Activated CD8-positive, alpha-beta memory T cell treated with anti-CD3 and anti-CD28 coated beads, Interleukin-2, amount 10 ng/mL, durations not matched to agents 7 days and 5 days (primary cell): ENCODE results near the gene SAPCD2. TPM values are rescaled to one million over a fixed set of nuclear protein-coding genes. Genes with fewer than 3 reads are reported as not detected.

Experiments used
- ATAC-seq: fragments of 150-1000 bp; cut with Tn5 transposase; one replicate; pipeline ENCODE4 v1.10.0; 2021; ENCODE audit warnings: moderate library complexity
- CTCF ChIA-PET: fragments of 350-600 bp; sonication (Branson Sonifier 250); formaldehyde crosslinking; loops from one replicate; lab custom pipeline; 2021; ENCODE audit warnings: antibody characterized with exemption; lab: Charles Lee
- DNase-seq: peaks from one replicate; pipeline ENCODE4 v3.0.0-alpha.2; 2020
- H3K27ac Mint-ChIP-seq: one replicate; pipeline ENCODE4 v1.8.0; 2021; ENCODE audit warnings: mild to moderate bottlenecking, mixed read lengths
- H3K27me3 Mint-ChIP-seq: one replicate; pipeline ENCODE4 v1.8.0; 2021; ENCODE audit warnings: mixed read lengths
- H3K36me3 Mint-ChIP-seq: one replicate; pipeline ENCODE4 v1.8.0; 2021; ENCODE audit warnings: mild to moderate bottlenecking, mixed read lengths
- H3K4me1 Mint-ChIP-seq: one replicate; pipeline ENCODE4 v1.8.0; 2021; ENCODE audit warnings: mixed read lengths
- H3K4me3 Mint-ChIP-seq: one replicate; pipeline ENCODE4 v1.8.0; 2021; ENCODE audit warnings: mild to moderate bottlenecking, moderate library complexity, mixed read lengths
- H3K9me3 Mint-ChIP-seq: one replicate; pipeline ENCODE4 v1.8.0; 2022; ENCODE audit warnings: low read depth, mixed read lengths
- total RNA-seq, 2 experiments: library from RNA; stranded (reverse); gene quantifications; one replicate each; pipeline ENCODE4 v1.2.3, GENCODE V29; 2021

Gene SAPCD2
- total RNA-seq, 2 experiments from 2014 or later = 31.9 to 40.1 TPM

DNA sequence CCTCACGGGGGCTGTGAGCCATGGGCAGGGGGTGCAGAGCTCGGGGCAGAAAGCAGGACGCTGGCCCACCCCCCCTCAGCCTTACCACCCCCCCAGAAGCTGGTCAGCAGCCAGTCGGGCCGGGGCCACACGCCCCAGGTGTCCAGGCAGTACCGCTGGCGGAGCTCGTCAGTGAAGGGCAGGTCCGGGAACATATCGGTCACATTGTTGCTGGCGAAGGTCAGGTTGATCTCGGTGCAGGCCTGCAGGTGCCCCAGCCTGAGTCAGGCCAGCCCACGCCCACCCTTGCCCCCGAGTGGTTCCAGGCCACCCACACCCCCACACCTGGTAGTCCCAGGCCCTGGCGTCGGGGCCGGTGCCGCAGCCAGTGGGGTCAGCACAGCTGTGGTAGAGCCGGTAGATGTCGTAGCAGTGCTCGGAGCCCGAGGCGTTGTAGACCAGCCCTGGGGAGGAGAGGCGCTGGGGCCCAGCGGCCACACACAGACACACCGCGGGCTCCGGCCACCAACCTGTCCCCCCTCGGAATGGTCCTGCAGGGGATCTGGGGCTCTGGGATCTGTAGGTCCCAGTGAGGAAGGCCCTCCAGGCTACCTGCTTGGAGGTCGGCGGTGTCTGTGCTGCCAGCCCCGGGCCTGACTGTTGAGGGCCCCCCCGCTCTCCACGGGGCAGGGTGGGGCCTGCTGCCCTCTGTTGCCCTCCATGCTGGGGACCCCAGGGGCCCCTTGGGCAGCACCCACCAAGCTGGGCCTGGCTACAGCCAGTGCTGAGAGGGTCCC is 41.6 kb upstream of the SAPCD2 start:
- H3K4me1 Mint-ChIP-seq = peaks cover 7% of the 10 kb centered on the region
- no peaks in the 10 kb centered on the region for H3K27me3 Mint-ChIP-seq
- peaks cover 5% of the 10 kb centered on the region for H3K36me3 Mint-ChIP-seq
- no peak overlapping the region for H3K4me3 Mint-ChIP-seq
- CTCF ChIA-PET = interaction anchor here (0.6 to 2.1 kb wide), 4 partner anchors 43 to 125 kb away, joined by 3 to 7 read pairs (median 4); partner anchors contain the start of gene RNF224
- H3K27ac Mint-ChIP-seq = no peak overlapping the region
- no peaks in the 10 kb centered on the region for H3K9me3 Mint-ChIP-seq
- ATAC-seq (no peak), DNase-seq (no peak)

DNA sequence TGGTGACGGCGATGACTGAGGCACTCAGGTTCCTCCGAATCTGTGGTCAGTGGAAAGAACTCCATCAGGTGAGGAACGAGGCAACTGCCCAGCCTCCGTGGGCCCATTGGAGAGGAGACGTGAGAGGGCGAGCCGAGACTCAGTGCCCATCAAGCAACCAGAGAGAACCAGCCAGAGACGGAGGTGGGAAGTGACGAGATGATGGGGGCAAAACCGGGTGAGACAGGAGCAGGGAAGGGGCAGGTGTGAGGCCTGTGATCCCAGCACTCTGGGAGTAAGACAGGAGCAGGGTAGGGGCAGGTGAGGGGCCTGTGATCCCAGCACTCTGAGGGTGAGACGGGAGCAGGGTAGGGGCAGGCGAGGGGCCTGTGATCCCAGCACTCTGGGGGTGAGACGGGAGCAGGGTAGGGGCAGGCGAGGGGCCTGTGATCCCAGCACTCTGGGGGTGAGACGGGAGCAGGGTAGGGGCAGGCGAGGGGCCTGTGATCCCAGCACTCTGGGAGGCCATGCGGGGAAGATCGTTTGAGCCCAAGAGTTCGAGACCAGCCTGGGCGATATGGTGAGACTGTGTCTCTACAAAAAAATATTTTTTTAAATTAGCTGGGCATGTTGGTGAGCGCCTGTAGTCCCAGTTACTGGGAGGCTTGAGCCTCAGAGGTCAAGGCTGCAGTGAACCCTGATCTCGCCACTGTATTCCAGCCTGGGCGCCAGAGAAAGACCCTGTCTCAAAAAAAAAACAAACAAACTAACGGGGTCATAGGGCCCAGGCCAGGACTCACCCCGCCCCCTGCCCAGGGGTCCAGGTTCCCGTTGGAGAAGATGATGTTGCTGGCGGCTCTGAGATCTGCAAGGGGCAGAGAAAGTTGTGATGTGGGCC is 40.8 kb upstream of the SAPCD2 start:
- peaks cover 7% of the 10 kb centered on the region for H3K4me1 Mint-ChIP-seq
- CTCF ChIA-PET = interaction anchor here (0.7 to 2.1 kb wide), 3 partner anchors 44 to 125 kb away, joined by 3 to 7 read pairs (median 5); partner anchors contain the start of gene RNF224
- H3K27me3 Mint-ChIP-seq = no peaks in the 10 kb centered on the region

DNA sequence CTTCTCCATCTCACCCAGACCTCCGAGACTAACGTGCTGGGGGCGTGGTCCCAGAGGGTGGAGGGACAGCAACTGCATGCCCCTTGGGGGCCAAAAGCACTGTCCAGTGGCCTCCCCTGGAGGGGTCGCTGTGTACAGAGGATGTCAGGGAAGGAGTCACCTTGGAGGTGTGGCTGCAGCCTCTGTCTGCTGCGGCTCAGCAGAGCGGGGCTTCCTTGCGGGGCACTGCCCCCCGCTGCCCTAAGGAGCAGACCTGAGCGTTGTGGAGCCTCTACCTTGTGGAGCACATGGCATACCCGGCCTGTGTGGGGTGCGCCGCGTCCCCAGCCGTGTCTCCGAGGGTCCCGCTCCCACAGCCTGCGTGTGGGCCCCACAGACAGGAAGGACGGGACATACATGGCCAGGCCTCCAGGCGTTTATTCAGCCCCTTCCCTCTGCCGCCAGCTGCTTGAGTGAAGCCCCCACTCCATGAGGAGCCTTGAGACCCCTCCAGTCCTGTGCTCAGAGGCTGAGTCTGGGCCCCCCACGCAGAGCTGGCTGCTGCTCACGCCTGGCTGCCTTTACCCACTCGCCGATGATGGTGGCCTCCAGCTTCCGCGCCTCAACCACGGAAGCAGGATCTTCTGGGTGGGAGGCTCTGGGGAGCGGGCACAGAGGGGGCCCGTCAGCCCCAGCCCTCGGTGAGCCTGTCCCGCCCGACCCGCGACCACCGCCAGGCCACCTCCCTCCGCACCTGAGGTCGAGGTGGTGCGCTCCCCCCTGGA is 40.0 kb upstream of the SAPCD2 start:
- H3K27me3 Mint-ChIP-seq = no peaks in the 10 kb centered on the region
- H3K27ac Mint-ChIP-seq = no peak overlapping the region
- no peak for DNase-seq
- H3K4me1 Mint-ChIP-seq = peaks cover 7% of the 10 kb centered on the region
- CTCF ChIA-PET = no interaction called here
- H3K9me3 Mint-ChIP-seq = no peaks in the 10 kb centered on the region
- ATAC-seq = no peak
- peaks cover 9% of the 10 kb centered on the region for H3K36me3 Mint-ChIP-seq
- no peak overlapping the region for H3K4me3 Mint-ChIP-seq

More for the DNA sequence above, 40.8 kb upstream of the SAPCD2 start:
- ATAC-seq (no peak), DNase-seq (no peak)
- Mint-ChIP-seq H3K4me3 (no peak overlapping the region), H3K9me3 (no peaks in the 10 kb centered on the region), H3K27ac (no peak overlapping the region), H3K36me3 (peaks cover 5% of the 10 kb centered on the region)

DNA sequence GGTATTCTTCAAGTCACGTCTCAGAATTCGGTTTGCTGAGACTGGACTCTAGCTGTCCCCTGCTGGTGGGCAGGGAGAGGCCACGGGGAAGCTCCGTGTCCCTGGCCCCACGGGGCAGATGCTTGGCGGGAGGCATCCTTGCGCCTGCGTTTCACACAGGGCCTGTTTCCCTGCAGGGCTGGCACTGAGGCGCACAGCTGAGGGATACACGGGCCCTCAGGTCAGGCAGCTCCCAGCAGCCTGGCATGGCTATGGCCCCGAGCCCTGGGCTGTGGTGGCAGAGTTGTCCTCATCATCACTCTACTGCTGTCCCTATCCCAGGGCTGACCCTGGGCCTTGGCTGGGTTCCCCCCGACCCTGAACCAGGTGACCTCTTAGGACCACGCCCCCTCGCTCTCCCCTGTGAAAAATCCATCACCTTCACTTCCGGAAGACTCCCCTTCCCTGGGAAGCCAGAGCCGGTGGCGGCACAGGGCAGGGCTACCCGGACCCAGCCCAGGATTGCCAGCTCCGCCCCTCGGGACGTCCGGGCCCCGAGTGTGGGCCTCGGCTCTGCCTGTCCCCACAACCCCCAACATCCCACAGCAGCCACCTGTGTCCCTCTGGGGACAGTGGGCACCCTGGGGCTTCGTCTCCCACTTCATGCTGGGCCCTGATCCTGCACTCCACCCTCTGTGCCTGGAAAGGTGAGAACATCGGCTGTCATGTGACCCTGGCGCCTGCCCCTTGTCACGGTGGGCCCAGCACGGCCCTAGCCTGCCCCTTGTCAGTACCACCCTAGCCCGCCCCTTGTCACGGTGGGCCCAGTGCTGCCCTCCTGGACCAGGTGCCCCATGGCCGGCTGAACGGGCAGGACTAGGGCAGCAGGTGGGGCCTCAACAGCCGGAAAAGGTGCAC is 39.1 kb upstream of the SAPCD2 start:
- Mint-ChIP-seq H3K36me3 (peaks cover 12% of the 10 kb centered on the region), H3K27me3 (no peaks in the 10 kb centered on the region), H3K27ac (no peak overlapping the region), H3K4me3 (no peak overlapping the region), H3K9me3 (no peaks in the 10 kb centered on the region), H3K4me1 (peaks cover 7% of the 10 kb centered on the region)
- no peak for DNase-seq
- no peak for ATAC-seq
- CTCF ChIA-PET = interaction anchor here (1.1 kb wide), 1 partner anchor 42 kb away, joined by 3 read pairs; no protein-coding TSS in a partner anchor

DNA sequence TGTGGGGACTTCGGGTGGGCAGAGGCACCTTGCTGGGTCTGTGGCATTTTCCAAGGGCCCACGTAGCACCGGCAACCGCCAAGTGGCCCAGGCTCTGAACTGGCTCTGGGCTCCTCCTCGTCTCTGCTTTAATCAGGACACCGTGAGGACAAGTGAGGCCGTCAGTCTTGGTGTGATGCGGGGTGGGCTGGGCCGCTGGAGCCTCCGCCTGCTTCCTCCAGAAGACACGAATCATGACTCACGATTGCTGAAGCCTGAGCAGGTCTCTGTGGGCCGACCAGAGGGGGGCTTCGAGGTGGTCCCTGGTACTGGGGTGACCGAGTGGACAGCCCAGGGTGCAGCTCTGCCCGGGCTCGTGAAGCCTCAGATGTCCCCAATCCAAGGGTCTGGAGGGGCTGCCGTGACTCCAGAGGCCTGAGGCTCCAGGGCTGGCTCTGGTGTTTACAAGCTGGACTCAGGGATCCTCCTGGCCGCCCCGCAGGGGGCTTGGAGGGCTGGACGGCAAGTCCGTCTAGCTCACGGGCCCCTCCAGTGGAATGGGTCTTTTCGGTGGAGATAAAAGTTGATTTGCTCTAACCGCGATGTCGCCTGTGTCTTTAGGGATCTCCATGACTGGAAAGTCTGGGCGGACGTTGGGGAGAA is 38.4 kb upstream of the SAPCD2 start:
- peaks cover 12% of the 10 kb centered on the region for H3K36me3 Mint-ChIP-seq
- peaks cover 4% of the 10 kb centered on the region for H3K9me3 Mint-ChIP-seq
- H3K4me3 Mint-ChIP-seq = no peak overlapping the region
- DNase-seq (no peak), ATAC-seq (no peak)
- H3K27me3 Mint-ChIP-seq = no peaks in the 10 kb centered on the region
- CTCF ChIA-PET = interaction anchor here (1.1 to 1.6 kb wide), 2 partner anchors 41 to 126 kb away, joined by 3 to 4 read pairs; no protein-coding TSS in a partner anchor
- H3K27ac Mint-ChIP-seq = no peak overlapping the region
- peaks cover 7% of the 10 kb centered on the region for H3K4me1 Mint-ChIP-seq

GRCh38 chr9:137107982-137108381 is 37.6 kb upstream of the SAPCD2 start:
- DNase-seq = no peak
- H3K36me3 Mint-ChIP-seq = peaks cover 12% of the 10 kb centered on the region
- no peaks in the 10 kb centered on the region for H3K27me3 Mint-ChIP-seq
- no peak overlapping the region for H3K4me3 Mint-ChIP-seq
- H3K4me1 Mint-ChIP-seq = peaks cover 2% of the 10 kb centered on the region
- CTCF ChIA-PET = interaction anchor here (1.1 to 2.4 kb wide), 5 partner anchors 12 to 127 kb away, joined by 3 to 9 read pairs (median 5); partner anchors contain the start of gene SAPCD2
- no peak for ATAC-seq
- peaks cover 5% of the 10 kb centered on the region for H3K9me3 Mint-ChIP-seq
- no peak overlapping the region for H3K27ac Mint-ChIP-seq

DNA sequence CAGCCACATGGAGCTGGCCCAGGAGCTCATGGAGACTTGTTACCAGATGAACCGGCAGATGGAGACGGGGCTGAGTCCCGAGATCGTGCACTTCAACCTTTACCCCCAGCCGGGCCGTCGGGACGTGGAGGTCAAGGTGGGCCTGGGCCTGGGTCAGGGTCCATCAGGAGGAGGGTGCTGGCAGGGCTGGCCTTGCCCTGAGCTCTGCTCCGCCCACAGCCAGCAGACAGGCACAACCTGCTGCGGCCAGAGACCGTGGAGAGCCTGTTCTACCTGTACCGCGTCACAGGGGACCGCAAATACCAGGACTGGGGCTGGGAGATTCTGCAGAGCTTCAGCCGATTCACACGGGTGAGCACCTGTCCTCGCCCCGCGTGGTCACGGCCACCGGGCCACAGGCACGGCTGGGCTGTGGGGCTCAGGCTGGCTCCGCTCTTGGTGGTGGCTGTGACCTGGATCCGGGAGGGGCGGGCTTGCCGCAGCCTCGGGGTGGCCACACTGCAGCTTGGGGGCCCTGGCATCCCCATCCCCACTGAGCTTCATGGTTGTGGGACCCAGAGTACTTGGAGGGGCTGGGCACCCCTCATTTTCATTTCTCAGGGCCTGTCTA is 37.1 kb upstream of the SAPCD2 start:
- Mint-ChIP-seq H3K27ac (no peak overlapping the region), H3K27me3 (no peaks in the 10 kb centered on the region), H3K4me1 (no peaks in the 10 kb centered on the region), H3K9me3 (peaks cover 5% of the 10 kb centered on the region), H3K36me3 (peaks cover 12% of the 10 kb centered on the region), H3K4me3 (no peak overlapping the region)
- DNase-seq (no peak), ATAC-seq (no peak)
- CTCF ChIA-PET = interaction anchor here (1.1 to 2.4 kb wide), 5 partner anchors 11 to 128 kb away, joined by 3 to 9 read pairs (median 5); partner anchors contain the start of gene SAPCD2

GRCh38 chr9:137106662-137107250 is 36.4 kb upstream of the SAPCD2 start:
- no peak overlapping the region for H3K4me3 Mint-ChIP-seq
- H3K27me3 Mint-ChIP-seq = no peaks in the 10 kb centered on the region
- H3K9me3 Mint-ChIP-seq = peaks cover 5% of the 10 kb centered on the region
- CTCF ChIA-PET = interaction anchor here (1.1 to 2.4 kb wide), 5 partner anchors 11 to 128 kb away, joined by 3 to 9 read pairs (median 5); partner anchors contain the start of gene SAPCD2
- H3K36me3 Mint-ChIP-seq = peaks cover 12% of the 10 kb centered on the region
- ATAC-seq (no peak), DNase-seq (no peak)
- no peak overlapping the region for H3K27ac Mint-ChIP-seq
- no peaks in the 10 kb centered on the region for H3K4me1 Mint-ChIP-seq

DNA sequence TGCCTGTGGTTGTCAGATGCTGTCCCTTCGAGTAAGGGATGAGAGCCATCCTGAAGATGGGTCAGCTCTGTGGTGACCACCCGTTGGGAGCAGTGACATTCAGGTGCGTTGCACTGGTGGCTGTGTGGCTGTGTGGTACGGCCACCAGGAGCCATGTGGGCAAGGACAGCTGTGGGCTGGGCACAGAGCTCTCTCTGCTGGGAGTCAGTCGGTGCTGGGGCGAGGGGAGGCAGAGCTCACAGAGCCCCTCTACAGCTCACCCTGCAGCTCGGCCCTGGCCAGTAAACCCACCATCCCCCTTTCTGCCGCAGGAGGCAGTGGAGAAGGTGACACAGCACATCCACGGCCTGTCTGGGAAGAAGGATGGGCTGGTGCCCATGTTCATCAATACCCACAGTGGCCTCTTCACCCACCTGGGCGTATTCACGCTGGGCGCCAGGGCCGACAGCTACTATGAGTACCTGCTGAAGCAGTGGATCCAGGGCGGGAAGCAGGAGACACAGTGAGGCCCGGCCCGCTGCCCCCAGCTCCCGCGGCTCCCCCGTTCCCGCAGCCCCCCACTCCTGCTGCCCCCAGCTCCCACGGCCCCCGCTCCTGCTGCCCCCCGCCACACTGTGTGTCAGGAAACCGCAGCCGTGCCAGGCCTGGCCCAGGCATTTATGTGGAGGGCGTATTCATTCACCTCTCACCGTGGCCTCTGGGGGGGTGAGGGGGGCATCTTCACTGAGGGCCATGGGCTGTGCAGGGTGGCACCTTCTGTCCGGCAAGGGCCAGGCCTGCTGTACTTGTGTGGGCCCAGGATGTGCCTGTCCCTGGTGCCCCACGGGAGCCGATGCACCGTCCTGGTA is 35.7 kb upstream of the SAPCD2 start:
- CTCF ChIA-PET = interaction anchor here (0.9 to 2.4 kb wide), 5 partner anchors 10 to 163 kb away, joined by 3 to 9 read pairs (median 4); partner anchors contain the start of gene TUBB4B
- Mint-ChIP-seq H3K36me3 (peaks cover 12% of the 10 kb centered on the region), H3K27me3 (no peaks in the 10 kb centered on the region), H3K4me1 (no peaks in the 10 kb centered on the region), H3K9me3 (peaks cover 5% of the 10 kb centered on the region), H3K4me3 (no peak overlapping the region), H3K27ac (no peak overlapping the region)
- ATAC-seq (no peak), DNase-seq (no peak)

GRCh38 chr9:137103206-137103999 is 33.0 kb upstream of the SAPCD2 start:
- Mint-ChIP-seq H3K27me3 (no peaks in the 10 kb centered on the region), H3K4me1 (no peaks in the 10 kb centered on the region), H3K4me3 (no peak overlapping the region), H3K9me3 (peaks cover 5% of the 10 kb centered on the region), H3K27ac (no peak overlapping the region), H3K36me3 (peaks cover 14% of the 10 kb centered on the region)
- ATAC-seq = no peak
- CTCF ChIA-PET = interaction anchor here (1.7 kb wide), 1 partner anchor 7 kb away, joined by 5 read pairs; no protein-coding TSS in a partner anchor
- DNase-seq = no peak
